Thoracic aorta (tissue), 2 donors: ENCODE data around the gene PLAC8L1. TPM values are rescaled to one million over a fixed set of nuclear protein-coding genes. Genes with fewer than 3 reads are reported as not detected.

Source experiments
- ATAC-seq: fragments of 150-250 bp; one replicate; pipeline ENCODE4 v1.8.0; 2017; ENCODE audit warnings: low read depth; ENCODE audit not compliant: insufficient number of reproducible peaks, low FRiP score
- DNase-seq: peaks from one replicate; pipeline ENCODE4 v3.0.0-alpha.2; 2020; ENCODE audit warnings: low spot score
- H3K27ac ChIP-seq, 2 donors: fragments of 200-600 bp; sonication (generic); 1 replicate in 1 of 2; 2 replicates in 1 of 2; pipeline ENCODE4 v1.5.1; 2016; ENCODE audit warnings: mild to moderate bottlenecking in 2 of 2, moderate library complexity in 2 of 2
- H3K27me3 ChIP-seq: fragments of 200-600 bp; sonication (generic); replicated peaks from 2 replicates; pipeline ENCODE4 v1.6.0; 2016; ENCODE audit warnings: mild to moderate bottlenecking; ENCODE audit not compliant: insufficient read depth
- H3K36me3 ChIP-seq: fragments of 200-600 bp; sonication (generic); one replicate; pipeline ENCODE4 v1.5.1; 2016
- H3K4me1 ChIP-seq, 2 donors: fragments of 200-600 bp; sonication (generic); 1 replicate in 1 of 2; 2 replicates in 1 of 2; pipeline versions ENCODE4 v1.5.1 to v1.6.0; 2016; ENCODE audit warnings: low read depth in 2 of 2, mild to moderate bottlenecking in 1 of 2; ENCODE audit not compliant: control insufficient read depth in 1 of 2
- H3K4me3 ChIP-seq: fragments of 200-600 bp; sonication (generic); 2 replicates; pipeline ENCODE4 v1.5.1; 2016; ENCODE audit warnings: mild to moderate bottlenecking
- H3K9me3 ChIP-seq: fragments of 200-600 bp; sonication (generic); 2 replicates; pipeline ENCODE4 v1.5.1; 2016
- total RNA-seq, 2 donors: library from RNA; depleted of rRNA; stranded (reverse); fragments of >200 nt; gene quantifications; one replicate each; pipeline versions ENCODE4 v1.1.0 to v1.2.3, GENCODE V29; 2016
- TF ChIP-seq, protein P1 (sequence below): fragments of 200-600 bp; sonication (generic); IDR thresholded peaks from one replicate; pipeline ENCODE4 v1.5.1; 2019; ENCODE audit warnings: antibody characterized with exemption

PLAC8L1 gene
- total RNA-seq, 2 donors from 2014 or later = not detected

DNA sequence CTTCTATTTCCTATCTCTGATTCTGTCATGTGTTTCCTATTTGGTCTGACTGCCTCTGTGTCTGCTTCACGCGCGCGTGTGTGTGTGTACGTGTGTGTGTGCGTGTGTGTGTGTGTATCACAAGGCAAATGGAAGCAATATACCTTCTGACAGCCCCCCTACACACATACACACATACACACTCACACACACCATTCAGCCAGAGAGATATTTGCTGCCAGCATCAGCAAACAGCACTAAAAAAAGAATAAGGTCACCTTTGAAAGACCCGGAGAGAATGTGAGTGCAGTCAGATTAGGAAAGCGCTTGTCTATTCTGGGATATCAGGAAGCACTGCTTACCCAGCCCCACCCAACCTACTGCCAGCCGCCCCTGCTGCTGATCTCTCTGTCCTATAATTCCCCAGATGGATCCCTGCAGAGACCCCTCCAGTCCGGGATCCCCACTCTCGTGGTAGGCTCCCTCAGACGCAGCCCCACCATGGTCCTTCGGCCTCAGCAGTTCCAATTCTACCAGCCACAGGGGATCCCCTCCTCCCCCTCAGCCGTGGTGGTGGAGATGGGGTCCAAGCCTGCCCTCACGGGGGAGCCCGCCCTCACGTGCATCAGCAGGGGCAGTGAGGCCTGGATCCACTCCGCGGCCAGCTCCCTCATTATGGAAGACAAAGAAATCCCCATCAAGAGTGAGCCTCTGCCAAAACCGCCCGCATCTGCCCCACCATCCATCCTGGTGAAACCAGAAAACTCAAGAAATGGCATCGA lies 45.7 kb downstream of the PLAC8L1 start:
- H3K27me3 ChIP-seq = no peaks in the 10 kb centered on the region
- H3K4me1 ChIP-seq = no peaks in the 10 kb centered on the region
- no peaks in the 10 kb centered on the region for H3K9me3 ChIP-seq
- no peak overlapping the region for H3K4me3 ChIP-seq
- ATAC-seq (no peak), DNase-seq (no peak)
- TF ChIP-seq, protein P1, sequence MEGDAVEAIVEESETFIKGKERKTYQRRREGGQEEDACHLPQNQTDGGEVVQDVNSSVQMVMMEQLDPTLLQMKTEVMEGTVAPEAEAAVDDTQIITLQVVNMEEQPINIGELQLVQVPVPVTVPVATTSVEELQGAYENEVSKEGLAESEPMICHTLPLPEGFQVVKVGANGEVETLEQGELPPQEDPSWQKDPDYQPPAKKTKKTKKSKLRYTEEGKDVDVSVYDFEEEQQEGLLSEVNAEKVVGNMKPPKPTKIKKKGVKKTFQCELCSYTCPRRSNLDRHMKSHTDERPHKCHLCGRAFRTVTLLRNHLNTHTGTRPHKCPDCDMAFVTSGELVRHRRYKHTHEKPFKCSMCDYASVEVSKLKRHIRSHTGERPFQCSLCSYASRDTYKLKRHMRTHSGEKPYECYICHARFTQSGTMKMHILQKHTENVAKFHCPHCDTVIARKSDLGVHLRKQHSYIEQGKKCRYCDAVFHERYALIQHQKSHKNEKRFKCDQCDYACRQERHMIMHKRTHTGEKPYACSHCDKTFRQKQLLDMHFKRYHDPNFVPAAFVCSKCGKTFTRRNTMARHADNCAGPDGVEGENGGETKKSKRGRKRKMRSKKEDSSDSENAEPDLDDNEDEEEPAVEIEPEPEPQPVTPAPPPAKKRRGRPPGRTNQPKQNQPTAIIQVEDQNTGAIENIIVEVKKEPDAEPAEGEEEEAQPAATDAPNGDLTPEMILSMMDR = no peak
- H3K27ac ChIP-seq = no peak overlapping the region
- peaks cover 21% of the 10 kb centered on the region for H3K36me3 ChIP-seq

DNA sequence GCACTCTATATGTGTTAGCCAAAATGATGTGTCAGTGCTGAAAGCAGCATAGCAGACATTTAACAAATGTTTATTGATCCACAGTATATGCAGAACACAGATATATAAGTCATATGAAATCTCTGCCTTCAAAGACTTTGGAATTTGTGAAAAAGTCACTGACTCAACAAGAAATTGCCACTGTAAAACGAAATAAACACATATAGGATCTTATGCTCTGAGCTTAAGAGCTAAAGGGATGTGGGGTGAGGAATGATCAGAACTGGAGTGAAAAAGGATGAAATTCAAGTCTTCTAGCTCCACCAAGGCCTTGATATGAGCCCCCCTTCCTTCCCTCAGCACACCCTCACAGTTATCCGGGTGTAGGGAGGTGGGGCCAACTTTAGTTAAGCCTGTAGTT lies 49.9 kb downstream of the PLAC8L1 start:
- Histone ChIP-seq H3K4me3 (no peak overlapping the region), H3K9me3 (no peaks in the 10 kb centered on the region), H3K27ac (no peak overlapping the region), H3K27me3 (no peaks in the 10 kb centered on the region), H3K36me3 (peaks cover 15% of the 10 kb centered on the region), H3K4me1 (no peaks in the 10 kb centered on the region)
- DNase-seq = no peak
- ATAC-seq = no peak
- TF ChIP-seq, protein P1 = no peak

DNA sequence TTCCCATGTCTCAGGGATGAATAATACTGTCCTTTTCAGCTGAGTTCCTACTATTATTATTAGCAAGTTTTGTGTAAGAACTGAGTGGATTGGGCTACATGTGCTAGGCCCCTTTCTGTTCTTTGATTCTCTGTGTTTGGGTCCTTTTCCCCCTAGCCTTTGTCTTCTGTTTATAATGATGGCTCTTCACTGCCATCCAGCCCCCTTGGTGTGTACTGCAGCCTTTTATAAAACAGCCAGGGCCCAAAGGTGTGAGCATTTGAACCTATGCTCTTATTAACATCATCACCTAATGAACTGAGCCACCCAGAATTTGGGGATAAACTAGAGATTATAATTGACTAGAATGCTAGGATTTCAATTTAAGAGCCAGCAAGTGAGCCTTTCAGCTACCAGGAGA lies 52.6 kb downstream of the PLAC8L1 start:
- Histone ChIP-seq H3K9me3 (no peaks in the 10 kb centered on the region), H3K4me1 (no peaks in the 10 kb centered on the region), H3K36me3 (peaks cover 11% of the 10 kb centered on the region)

DNA sequence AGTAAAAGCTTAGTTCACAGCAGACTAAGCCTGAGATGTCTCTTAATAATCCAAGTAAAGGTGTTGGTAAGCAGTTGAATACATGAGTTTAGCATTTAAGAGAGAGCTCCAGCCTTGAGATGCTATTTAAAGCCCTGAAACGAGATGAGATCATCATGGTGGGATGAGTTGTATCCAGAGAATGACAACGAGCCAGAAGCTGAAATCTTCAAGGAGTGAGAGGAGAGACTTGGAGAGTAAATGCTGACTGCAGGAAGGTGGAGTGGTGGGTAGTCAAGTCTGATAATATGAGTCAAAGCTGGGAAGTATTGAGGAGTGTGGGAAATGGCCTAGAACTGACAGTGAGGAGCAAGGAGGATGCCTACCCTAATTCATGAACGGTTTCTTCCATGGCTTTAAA lies 53.7 kb downstream of the PLAC8L1 start:
- TF ChIP-seq, protein P1 = no peak
- H3K36me3 ChIP-seq = peaks cover 9% of the 10 kb centered on the region
- no peak overlapping the region for H3K27ac ChIP-seq
- H3K4me3 ChIP-seq = no peak overlapping the region
- no peaks in the 10 kb centered on the region for H3K27me3 ChIP-seq
- H3K9me3 ChIP-seq = no peaks in the 10 kb centered on the region
- no peaks in the 10 kb centered on the region for H3K4me1 ChIP-seq
- DNase-seq (no peak), ATAC-seq (no peak)

More for the DNA sequence above, 52.6 kb downstream of the PLAC8L1 start:
- no peak overlapping the region for H3K4me3 ChIP-seq
- ATAC-seq (no peak), DNase-seq (no peak)
- TF ChIP-seq, protein P1 = no peak
- no peaks in the 10 kb centered on the region for H3K27me3 ChIP-seq
- H3K27ac ChIP-seq = no peak overlapping the region

DNA sequence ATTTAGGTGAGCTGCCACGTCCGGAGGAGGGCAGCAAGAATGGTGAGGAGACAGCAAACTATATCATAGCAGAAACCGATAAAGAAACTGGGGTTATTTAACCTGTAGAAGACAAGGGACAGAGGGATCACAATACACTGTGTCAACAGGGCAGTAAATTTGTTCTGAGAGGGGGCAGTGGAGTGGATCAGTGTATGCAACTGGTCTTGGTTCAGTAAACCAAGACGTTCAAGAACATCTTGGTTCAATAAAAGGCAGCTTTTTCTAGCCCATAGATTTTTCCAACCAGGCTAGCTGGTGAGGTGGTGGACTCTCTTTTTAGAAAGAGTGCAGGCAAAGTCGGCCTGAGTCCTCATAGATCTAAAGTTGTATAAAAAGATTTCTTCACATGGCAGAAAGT lies 55.3 kb downstream of the PLAC8L1 start:
- Histone ChIP-seq H3K4me1 (no peaks in the 10 kb centered on the region), H3K36me3 (no peaks in the 10 kb centered on the region), H3K9me3 (no peaks in the 10 kb centered on the region), H3K27ac (no peak overlapping the region), H3K27me3 (no peaks in the 10 kb centered on the region), H3K4me3 (no peak overlapping the region)
- TF ChIP-seq, protein P1 = no peak
- DNase-seq (no peak), ATAC-seq (no peak)
